Peyer's patch (tissue), 4 donors: ENCODE results near the gene DNAH12.

Source experiments
- CTCF ChIP-seq, 6 experiments: fragments of 450-650 bp in 4 of 6; fragments of 200-600 bp in 2 of 6; sonication (generic) in 1 of 6; IDR thresholded peaks; one replicate each; pipeline ENCODE4 v1.5.1; 2017 to 2019; ENCODE audit warnings: antibody characterized with exemption in 6 of 6, mild to moderate bottlenecking in 3 of 6, moderate library complexity in 1 of 6
- POLR2A ChIP-seq, 2 donors: fragments of 450-650 bp; IDR thresholded peaks; one replicate each; pipeline ENCODE4 v1.5.1; 2017; ENCODE audit warnings: antibody characterized with exemption in 2 of 2, mild to moderate bottlenecking in 2 of 2, moderate library complexity in 2 of 2

- TF ChIP-seq CTCF (IDR thresholded peaks at IDR 0.05) (no peak), POLR2A (IDR thresholded peaks at IDR 0.05) (no peak)
Measured at GRCh38 chr3:57411715-57412114, 132.4 kb downstream of the DNAH12 start.
